GM21825 (cell line): ENCODE results near the gene OAF.
"Not testable (repeated sequence)": the region's sequence is repeated elsewhere in the genome, so short reads cannot be mapped to it uniquely, and the experiment has no call there.

Experiments
- ATAC-seq: cut with Tn5 transposase; IDR thresholded peaks from one replicate; pipeline ENCODE4 v1.9.1; 2021; ENCODE audit warnings: mild to moderate bottlenecking, moderate library complexity; ENCODE audit not compliant: unreplicated experiment

OAF gene

DNA sequence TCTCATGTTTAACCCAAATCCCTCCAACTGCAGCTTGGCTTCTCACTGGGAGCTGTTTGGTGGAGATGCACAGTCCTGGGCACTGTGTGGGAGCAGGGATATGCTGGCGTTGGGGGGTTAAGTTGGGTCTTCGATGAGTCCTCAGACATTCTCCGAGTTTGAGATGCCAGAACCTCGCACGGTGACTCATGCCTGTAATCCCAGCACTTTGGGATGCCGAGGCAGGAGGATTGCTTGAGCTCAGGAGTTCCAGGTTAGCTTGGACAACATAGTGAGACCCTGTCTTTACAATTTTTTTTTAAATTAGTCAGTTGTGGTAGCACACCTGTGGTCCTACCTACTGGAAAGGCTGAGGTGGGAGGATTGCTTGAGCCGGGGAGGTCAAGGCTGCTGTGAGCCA, 49.8 kb downstream of the OAF start:
- ATAC-seq: no peak

DNA sequence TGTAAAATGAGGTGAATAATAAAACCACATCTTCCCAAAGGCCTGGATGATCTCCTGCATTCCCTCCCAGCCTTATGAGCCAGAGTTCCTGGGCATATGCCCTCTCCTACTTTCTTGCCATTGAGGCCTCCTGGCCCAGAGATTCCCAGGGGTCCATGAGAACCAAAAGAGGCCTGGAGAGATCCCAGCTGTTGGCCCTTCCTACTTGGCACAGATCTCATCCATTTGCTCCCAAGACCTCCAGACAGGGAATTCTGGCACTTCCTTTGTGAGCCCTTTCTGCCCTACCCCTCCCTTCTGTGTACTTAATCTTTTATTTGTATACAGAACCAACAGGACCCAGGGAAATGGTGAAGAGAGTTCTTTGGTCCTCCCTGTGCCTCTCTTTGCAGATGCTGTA, 50.5 kb downstream of the OAF start:
- ATAC-seq: no peak

DNA sequence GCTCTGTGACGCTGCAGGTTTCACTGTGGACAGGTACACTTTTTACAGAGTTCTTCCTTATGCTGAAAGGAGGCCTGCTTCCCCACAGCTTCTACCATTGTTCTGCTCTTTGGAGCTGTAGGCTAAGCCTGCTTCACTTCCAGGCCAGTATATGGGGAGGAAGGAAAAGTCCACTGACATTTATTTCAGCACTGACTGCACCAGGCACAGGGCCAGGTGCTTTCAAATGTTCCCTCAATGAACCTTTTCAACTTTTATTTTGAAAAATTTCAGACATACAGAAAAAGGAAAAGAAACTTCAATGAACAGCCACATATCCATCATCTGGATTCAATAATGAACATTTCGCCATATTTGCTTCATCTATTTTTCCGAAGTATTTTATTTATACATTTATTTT, 51.1 kb downstream of the OAF start:
- ATAC-seq: no peak

DNA sequence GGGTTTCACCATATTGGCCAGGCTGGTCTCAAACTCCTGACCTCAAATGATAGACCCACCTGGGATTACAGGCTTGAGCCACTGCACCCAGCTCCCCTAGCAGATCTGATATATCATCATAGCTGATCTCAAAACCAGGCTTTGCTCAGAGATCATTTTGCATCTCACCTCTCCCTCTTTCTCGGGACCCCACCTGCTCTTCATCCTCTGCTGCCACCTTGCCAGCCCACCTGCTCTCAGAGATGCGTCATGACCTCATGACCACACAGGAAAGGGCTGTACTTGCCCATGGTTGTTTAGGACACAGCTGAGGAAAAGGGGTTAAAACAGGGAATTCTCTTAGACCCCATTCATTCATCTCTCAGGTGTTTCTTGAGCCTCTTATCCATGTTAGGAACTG, 56.5 kb downstream of the OAF start:
- no peak for ATAC-seq

DNA sequence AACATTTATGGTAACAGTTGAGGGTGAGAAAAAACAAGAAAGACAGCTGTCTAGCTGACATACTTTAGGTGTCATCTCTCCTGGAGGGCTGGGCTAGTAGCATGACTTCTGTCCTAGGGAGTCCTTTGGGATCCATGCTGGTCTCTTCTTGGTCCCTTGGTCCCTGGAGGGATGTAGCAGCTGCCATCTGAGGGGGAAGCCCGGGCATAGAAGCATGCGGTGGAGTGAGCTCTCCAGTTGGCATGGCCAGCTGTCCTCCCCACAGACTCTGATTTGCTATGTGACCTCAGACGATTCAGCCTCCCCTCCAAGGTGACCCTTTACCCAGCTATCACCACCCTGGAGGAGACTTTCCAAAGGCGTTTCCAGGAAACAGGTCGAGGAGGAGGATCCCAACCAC, 57.9 kb downstream of the OAF start:
- ATAC-seq: no peak

DNA sequence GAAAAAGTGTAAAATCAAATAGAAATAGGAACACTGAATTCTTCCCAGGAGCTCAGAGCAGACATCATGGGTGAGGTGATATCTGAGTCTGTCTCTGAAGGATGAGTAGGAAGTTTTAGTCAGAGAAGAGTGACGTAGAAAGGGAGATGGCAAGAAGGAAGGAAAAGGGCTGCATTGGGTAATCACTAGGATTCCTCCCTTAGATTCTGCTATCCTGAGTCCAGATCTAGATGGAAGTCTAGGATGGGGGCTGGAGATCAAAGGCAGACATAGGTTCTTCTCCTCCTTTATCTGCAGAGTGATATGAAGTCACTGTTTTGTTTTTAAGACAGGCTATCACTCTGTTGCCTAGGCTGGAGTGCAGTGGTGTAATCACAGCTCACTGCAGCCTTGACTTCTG, 59.6 kb downstream of the OAF start:
- no peak for ATAC-seq

DNA sequence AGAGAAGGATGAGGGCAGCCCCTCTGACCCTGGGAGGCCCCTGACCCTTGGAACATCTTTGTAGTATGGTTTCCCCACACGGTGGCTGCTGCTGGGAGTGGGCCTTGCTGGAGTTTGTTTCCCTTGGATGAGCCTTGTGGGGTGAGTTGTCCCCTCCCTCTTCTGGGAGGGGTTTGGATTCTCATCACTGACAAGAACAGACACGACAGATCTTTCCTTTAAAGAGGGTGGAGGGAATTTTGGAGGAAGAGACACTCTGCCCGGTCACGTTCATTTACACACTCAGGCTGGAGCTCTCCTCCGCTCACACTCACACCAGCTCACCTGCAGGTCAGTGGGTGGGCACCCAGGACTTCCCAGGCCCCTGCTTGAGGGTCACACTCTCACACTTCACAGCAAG, 60.8 kb downstream of the OAF start:
- ATAC-seq: no peak

DNA sequence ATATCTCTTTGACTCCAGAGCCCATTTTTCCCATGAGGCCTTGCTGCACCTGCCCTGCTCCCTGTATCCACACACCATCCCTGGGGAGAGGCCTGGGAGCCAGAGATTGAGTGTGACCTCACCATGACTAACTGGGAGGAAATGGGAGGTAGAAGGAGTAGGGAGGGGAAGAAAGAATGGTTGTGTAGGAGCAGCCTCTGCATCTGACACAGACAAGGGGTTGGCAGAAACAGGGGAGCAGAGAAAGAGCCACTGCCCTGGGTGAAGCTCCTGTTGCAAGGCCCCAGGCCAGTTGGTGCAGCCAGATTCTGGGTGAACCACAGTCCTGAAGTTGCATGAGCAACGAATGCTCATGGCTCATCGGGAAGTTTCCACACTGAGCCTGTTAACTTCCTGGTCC, 61.5 kb downstream of the OAF start:
- no peak for ATAC-seq

DNA sequence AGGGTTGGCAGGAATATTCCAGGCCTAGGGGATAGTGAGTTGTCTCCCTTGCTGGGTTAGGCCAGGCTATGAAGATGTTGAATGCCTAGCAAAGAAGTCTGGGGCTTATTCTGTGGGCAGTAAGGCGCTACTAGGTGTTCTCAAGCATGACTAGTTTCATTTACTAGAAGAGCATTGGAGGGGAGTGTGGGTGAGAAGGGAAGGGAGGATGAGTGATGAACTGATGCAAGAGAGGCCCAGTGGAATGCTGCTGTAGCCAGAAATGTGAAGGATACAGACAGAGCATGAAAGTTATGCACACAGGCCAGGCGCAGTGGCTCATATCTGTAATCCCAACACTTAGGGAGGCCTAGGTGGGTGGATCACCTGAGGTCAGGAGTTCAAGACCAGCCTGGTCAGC, 62.6 kb downstream of the OAF start:
- no peak for ATAC-seq

DNA sequence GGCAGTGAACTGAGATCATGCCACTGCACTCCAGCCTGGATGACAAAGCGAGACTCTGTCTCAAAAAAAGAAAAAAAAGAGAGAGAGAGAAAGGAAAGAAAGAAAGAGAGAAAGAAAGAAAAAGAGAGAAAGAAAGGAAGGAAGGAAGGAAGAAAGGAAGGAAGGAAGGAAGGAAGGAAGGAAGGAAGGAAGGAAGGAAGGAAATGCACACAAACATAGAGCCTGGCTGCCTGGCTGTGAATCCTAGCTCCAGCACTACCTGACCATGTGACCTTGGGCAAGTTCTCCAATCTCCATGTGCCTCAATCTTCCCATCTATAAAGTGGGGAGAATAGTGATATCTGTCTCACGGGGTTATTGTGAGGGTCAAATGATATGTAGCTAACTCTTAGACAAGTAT, 63.1 kb downstream of the OAF start:
- ATAC-seq: not testable (repeated sequence)

DNA sequence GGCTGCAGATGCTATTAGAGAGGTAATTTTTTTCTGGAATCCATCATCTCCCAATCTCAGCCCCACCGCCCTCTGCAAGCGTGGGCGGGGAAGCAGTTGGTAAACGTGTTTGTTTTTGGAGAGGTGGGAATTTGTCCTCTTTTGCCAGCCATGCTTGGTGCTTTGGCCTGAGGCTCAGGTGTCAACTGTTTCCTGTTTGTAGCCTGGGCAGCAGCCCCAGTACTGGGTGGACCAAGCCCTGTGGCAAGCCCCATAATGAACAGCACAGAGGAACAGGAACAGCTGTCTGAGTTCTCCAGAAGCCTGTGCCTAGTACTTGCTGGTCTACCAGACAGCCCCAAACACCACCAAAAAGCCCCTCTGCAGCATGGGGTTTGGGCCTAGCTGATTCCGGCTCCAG, 68.7 kb downstream of the OAF start:
- no peak for ATAC-seq
